CD4-positive, alpha-beta T cell treated with Interleukin-15 for 1 hour (primary cell): ENCODE data around the gene MAP3K14.

ENCODE experiments used
- DNase-seq: peaks from one replicate; pipeline ENCODE4 v3.0.0-alpha.2; 2020

MAP3K14 gene

DNA sequence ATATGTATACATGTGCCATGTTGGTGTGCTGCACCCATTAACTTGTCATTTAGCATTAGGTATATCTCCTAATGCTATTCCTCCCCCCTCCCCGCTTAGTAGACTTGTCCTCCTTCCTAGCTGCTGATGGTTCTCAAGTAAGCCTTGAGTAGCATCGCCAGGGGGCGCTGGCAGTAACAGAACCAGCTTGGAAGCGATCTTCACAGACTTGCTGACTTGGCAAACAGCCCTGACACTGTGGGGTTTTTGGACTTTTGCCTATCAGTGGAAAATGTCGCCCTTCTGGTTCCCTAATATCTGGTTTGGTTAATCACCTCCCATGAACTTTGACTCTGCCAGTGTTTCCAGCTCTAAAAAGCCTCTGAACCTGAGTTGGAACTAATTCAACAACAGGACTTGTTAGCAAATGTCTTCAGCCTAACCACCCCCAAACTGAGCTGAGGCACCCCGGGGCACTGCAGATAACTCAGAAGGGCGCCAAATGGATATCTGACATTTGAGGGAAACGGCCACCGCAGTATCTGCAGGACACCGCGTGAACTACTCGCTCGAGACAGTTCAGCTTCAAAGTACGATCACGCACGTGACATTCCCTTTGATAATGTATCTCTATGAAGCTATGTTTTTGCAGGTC lies 39.5 kb downstream of the MAP3K14 start:
- DNase-seq: peak; percentile 87

DNA sequence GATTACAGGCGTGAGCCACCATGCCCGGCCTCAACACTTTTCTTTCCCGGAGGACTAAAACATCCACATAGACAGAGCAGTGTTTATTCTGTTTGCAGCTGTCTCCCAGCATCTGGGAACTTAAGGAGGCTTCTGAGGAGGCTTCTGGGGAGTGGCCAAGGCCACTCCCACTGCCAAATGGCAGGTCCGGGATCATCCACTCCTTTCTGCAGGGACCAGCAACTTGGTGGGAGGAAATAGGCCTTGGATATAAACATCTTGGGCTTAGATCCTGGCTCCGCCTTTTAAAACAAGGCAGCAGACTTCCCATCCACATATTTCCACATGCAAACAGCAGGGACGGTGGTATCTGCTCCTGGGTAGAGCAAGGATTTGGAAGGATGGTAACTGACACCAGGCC lies 40.8 kb downstream of the MAP3K14 start:
- no peak for DNase-seq

DNA sequence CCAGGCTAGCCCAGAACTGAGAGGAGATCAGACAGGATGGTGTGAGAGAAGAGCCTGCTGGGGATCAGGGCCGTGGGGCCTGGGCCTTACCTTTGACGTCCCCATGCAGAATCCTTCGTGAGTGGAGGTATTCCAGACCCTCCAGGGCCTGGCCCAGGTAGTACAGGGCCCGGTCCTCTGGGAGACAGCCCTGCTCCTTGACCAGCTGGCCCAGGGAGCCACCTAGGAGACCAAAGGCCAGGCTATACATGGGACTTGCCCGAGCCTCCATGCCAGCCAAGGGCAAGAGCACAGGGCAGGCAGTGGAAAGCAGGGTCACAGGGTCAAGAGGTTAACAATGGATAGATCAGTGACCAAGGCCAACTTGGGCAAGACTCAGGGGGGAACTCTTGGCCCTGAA lies 42.8 kb downstream of the MAP3K14 start:
- no peak for DNase-seq

DNA sequence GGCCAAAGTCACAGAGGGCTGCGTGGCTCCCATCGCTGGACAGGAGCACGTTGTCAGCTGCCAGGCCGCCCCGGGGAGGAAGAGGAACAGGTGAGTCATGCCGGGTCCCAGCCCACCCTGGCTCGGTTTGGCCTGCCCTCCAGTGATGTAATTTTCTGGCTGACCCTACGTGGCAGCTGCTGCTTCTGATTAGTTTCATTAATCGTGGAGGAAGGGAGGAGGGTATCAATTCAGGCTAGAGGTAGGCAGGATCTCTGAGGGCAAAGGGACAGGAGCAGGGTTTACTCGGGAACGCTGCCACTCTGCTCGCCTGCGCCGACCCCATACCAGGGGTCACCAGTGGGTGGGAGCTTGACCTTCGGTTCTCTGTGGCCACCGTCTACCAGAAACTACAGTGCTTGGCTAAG lies 43.3 kb downstream of the MAP3K14 start:
- no peak for DNase-seq

DNA sequence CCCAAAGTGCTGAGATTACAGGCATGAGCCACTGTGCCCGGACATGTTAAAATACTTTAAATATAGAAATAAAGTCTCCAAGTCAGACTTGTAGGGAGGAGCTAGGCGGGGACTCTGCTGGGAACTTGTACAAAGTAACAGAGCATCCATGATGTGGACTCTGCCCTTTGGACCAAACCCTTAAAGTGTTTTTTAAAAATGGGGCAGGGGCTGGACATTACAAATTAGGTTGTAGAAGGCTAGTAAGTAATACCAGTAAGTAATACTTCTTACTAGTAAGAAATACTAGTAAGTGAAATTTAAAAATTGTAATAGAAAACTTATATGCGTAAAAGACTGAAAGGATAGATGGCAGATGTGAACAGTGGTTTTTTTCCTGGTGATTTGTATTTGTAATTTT lies 45.2 kb downstream of the MAP3K14 start:
- no peak for DNase-seq

DNA sequence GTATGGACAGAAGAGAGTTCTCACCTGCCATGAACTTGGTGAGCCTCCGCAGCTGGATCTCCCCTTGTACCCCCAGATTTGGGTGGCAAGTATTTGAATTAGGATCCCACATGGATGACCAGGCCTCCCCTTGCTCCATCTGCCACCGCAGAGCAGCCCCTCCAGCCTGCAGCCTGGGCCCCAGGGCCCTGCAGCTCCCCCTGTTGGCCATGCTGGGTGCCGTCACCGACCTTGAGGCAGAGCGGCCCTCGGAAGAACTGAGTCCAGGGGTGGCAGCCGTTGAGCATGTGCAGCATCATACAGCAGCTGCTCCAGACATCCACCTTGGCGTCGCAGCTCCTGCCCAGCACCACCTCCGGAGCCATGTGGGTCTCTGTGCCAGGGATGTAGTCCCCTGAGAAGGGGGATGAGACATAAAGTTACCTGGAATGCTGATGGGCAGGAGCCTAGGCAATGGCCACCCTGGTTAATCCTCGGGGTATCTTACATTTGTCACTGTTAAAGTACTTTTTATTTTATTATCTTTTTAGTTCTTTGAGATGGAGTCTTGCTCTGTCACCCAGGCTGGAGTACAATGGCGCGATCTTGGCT lies 45.9 kb downstream of the MAP3K14 start:
- peak; percentile 37 for DNase-seq

DNA sequence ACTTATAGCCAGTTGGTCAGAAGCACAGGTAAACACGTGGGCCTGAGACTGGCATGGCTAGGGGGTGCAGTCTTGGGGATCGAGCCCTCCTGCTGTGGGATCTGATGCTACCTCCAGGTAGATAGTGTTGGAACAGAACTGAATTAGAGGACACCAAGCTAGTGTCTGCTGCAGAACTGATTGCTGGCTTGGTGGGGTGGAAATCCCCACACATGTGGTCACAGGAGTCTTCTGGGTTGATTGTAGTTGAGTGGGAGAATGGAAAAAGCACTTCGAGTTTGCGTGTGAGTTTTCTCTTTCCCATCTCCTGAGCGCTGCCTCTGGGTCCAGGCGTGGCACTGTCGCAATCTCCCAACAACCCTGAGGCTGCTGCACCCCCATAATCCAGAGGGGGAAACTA lies 46.9 kb downstream of the MAP3K14 start:
- DNase-seq: no peak

DNA sequence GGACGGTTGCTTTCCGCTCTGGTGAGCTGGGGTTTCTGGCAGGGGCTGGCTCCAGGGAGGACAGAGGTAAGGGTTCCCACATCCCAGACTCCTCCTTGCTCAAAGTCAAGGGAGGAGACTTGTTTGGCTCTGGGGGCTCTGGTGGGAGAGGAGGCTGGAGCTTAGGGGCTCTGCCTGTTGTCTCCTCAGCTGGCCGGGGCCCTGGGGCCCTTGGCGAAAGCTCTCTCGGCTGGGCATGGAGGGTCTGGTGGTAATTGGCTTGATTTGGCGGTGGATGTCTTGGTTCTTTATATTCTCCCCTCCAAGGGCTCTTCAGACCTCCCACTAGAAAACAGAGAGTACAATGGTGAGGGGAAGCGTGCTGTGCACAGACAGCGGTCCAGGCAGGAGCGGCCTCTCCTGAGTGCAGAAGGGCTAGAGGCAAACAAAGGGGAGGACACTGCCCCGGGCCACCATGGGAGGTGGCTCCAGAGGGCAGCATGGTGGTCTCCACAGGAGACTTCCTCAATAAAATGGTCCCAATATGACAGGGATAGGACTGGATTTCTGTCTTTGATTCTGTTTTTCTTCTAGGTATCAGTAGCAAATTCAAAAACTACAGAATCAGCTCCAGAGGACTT lies 49.3 kb downstream of the MAP3K14 start:
- no peak for DNase-seq

DNA sequence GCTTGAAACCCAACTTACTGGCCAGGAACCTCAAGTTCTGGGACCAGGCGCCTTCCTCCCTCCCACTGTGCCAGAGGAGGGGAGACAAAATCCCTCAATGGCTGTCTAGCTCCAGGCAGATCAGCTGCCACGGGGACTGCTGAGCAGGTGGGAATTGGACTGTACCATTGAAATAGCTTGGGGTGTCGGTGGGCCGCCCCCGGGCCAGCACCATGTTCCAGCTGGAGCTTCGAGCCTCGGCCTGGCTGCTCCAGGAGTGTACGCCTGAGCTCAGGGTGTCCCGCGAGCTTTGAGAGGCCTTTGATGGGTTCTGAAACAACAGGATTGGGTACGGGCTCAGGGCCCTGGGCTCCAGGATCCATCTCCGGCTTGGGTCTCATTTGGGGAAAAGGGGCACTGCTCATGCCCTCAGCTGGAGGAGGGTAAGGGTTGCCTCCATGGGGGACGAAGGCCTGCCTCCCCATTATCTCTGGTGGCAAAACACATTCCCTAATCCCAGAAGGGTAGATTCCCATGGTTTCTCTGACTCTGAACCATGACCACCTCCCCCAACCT lies 50.4 kb downstream of the MAP3K14 start:
- no peak for DNase-seq

DNA sequence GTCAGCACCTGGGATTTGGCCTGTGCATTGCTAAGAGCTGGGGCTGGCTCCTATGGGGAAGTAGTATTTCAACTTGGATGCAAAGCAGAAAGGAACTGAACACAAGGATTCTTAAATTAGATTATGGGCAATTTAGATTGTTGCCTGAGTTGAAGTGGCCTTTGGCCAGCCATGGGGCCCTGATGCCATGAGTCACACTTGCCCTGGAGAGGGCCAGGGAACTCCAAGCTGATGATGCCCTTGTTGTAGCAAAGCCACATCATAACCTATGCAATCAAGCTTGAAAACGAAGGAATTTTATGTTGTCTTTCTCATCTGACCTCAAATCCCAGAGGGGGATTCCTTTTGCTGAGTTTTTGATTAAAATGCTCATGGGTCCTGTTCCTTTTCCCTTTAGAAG lies 51.0 kb downstream of the MAP3K14 start:
- no peak for DNase-seq

DNA sequence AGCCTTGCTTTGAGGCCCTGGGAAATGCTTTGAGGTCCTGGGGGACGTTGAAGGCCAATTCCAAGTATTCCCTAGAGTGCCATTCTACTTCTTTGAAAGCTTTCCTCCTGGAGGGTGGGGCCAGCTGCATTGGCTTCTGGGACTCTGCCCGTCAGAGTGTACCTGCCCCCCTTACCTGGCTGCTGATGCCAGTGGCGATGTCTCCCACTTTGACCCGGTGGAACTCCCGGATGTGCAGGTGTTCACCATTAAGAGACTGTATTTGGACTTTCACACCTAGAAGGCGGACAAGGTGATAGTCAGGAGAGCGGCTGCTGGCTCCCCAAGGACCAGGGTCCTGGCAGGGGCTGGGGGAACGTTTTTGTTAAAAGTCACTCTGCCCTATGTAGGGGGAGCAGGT lies 51.8 kb downstream of the MAP3K14 start:
- no peak for DNase-seq

DNA sequence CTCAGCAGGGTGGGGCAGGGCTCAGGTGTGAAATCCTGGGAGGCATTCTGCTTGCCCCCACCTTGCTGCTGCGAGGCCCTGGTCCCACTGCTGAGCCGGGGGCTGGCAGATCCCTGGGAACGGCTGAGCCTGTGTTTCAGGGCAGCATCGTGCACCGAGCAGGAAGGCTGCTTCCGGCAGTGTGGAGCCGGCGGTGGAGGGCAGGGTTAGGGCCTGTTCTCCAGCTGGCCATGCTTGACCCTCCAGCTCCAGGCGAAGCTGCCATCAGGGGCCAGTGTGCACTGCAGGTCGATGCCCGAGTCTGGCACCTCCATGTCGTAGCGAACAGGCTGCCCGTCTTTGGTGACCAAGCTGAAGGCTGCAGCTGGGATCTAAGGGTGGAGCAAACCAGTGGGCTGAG lies 52.4 kb downstream of the MAP3K14 start:
- DNase-seq: no peak

DNA sequence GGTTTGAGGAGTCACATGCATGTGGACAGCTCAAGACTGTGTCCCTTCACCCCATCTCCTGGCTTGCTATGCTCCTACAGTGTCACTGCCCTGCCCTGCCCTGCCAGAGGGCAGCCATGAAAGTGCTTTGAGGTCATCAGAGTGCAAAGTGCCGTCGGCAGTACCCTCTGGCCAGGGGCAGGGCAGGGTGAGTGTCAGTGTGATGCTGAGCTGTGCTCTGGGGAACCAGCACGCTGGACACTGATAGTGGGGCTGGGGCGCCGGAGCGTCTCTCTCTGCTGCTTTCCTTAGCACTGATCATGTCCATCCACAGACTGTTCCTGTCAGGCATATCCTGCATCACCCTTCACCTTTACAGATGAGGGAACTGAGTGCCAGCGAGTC lies 53.4 kb downstream of the MAP3K14 start:
- DNase-seq: no peak

DNA sequence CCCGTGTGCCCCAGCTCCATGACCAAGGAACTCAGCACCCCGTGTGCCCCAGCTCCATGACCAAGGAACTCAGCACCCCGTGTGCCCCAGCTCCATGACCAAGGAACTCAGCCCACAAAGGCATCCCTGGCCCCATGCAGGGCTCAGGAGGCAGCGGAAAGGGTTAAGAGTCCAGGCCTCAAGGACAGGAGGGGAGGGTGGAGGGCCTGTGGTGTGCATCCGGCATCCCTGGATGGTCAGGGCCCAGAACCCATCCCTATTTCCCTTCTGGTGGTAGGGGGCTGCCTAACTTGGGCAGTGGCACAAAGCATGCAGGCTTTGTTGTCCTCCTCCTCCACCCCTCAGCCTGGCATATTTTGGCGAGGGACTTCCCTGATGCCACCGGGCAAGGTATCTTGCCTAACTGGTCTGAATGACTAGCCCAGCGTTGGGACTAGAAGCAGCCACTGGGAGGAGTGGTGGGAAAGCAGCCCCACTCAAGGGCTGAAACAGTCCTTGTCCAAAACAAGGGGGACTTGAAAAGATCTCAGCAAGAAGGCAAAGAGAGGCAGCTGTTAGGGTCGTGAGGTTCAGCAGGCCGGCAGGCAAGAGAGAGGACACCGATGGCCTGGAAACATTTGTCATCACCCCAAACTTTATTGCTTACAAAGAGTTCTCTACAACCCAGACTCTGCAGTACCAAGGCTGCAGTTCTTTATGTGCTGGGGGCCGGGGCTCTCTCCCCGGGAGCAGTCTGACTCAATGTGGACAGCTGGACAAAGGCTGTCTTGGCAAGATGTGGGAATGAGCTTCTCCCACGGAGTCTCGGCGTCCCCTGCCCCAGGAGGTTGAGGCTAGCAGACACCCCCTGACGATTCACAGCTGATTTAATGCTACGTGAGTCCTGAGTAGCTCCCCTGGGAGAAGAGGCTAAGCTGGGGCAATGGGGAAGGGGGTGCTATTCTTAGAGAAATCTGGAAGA lies 54.0 kb downstream of the MAP3K14 start:
- DNase-seq: no peak

DNA sequence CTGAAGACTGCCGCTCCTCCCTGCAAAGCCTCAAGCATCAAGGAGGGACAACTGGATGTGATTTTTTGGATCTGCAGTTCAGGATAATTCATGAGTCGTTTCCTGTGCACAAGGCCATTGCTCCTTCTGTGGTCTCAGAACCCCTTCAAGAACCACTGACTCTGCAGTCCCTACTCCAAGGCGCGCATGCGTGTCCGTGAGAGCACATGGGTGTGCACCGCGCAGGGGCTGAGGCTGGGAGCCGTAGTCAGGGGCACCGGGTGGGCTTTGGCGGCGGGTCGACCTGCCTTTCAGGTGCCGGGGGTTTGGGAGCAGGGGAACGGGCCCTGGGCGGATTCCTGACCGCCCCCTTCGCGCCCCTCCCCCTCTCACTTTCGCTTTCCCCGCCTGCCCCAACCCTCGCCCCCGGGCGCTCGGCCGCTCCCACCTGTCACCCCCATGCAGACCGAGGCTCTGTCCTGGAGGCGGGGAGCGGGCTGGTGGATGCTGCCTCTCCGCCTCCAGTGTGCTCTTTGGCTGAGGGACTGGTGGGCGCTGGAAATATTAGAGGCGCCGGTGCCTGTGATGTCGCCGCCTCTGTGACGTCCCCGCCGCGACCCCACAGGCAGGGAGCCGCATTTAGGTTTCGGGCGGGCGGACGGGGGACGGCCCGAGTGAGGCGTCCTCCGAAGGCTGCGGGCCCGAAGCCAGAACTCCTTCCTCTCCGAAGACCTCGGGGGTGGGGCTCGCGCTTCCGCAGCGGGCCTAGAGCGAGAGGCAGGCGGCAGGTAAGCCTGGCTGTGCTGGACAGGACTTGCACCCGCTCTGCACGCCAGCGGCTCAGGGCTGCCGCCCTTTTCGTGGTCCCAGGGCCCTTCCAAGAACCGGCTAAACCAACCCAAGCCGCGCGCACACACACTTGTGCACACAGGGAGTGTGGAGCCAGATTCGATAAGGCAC lies 55.0 kb downstream of the MAP3K14 start, which contains the start of gene SPATA32:
TSS of gene SPATA32 (minus strand) at position 518 of the 939 bp plus-strand sequence. CDS start at position 440, 78 bp downstream.
- DNase-seq: peak; percentile 60

DNA sequence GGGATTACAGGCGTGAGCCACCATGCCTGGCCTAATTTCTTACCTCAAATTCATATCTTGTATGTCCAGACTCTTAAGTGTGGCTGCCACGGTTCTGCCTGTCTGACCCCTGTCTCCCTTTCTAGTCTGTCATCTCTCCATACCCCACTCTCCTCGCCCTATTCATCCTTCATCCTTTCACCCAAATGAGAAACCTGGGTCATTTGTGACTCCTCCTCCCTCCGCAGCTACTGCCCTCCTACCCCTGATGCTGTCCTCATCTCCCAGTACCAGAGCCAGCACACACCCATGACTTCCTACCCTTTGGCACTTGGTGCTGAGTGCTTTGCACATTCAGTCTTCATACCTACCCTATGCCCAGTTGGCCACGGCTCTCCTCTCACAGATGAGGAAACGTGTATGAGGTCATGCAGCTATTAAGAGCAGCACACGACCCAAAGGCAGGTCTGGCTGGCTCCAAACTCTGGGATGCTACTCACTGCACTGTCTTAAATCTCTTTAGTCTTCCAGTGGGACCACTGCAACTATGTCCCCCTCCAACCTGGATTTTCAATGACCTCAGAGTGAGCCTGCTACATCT lies 56.5 kb downstream of the MAP3K14 start:
- no peak for DNase-seq

DNA sequence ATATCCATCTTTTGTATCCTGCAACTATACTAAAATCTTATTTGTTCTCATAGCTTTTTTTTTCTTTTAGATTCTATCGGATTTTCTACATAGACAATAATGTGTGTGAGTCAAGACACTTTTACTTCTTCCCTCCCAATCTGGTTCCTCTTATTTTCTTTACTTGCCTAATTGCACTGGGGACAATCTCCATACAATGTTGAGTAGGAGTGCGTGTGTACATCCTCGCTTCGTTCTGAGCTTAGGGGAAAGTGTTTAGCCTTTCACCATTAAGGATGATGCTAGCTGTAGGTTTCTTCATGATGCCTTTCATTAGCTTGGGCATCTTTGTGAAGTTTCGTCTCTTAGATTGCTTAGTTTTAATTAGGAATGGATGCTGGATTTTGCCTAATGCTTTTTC lies 57.8 kb downstream of the MAP3K14 start:
- DNase-seq: no peak

DNA sequence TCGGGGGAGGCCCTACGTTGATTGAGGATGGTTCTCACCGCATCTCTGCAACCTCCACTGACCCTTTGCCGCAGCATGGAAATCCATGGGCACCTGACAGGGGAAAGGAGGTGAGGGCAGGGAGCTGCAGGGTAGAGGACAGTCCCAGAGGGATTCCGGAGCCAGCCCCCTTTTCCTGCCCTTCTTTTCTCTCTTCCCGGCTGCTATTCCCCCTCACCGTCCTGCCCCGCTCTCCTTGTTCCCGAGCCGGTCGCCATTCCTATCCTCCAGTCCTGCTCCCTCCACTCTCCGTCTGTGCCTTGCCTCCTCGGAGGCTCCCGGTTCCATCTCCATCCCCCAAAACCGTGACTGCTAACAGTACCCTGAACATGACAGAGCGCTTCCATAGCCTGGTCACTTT lies 59.7 kb downstream of the MAP3K14 start:
- DNase-seq: no peak

DNA sequence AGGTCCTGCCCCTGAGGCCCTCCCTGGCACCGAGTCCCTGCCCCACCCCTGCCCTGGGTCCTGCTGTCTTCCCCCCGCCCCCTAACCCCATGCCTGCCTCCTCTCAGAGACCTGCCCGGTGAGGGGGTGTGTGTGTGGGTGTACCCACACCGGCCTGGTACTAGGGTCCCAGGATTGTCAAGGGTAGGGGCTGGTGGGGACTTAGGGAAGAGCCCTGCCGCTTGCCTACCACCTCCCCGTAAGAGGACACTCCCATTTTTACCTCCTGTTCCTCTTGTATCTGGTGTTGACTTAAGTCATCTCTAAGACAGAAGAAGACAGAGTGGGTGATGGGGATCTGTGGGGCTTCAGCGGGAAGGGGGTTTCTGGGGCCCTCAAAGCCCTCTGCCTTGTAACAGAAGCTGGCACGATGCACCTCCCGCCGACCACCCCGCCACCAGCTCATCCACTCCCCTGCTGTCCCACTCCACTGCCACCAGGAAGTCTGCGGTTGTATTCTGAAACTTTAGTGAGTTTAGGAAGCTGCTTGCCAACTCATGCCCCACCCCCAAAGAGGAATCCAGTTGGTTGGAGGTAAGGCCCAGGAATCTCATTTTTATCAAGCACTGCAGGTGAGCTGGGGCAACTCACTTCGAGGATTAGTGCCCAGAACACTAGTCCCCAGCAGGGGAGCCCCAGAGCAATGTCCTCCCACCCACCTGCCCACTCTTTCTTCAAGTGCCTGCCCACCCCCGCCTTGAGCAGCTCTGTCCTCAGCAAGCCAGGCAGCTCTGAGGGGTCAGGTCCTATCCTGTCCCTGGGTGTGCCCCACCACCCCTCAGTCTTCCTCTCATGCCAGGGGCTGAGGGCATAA lies 60.5 kb downstream of the MAP3K14 start:
- DNase-seq: no peak

DNA sequence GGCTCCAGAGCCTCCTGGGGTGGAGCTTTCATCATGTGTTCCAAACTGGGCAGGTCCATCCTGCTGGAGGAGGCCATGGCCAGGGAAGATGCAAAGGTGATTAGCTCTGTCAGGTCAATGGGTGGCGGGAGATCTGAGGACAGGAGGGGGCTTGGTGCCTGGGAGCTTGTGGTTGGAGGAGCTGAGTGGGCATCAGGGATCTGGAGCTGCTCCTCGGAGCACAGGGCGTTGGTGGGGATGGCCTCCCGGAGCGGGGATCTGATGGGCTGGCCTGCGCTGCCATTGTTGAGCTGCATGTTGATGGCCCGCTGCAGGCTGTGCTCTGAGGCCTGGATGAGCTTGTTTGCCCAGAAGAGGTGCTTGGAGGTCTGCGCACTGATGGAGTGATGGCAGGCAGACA lies 61.5 kb downstream of the MAP3K14 start:
- no peak for DNase-seq

DNA sequence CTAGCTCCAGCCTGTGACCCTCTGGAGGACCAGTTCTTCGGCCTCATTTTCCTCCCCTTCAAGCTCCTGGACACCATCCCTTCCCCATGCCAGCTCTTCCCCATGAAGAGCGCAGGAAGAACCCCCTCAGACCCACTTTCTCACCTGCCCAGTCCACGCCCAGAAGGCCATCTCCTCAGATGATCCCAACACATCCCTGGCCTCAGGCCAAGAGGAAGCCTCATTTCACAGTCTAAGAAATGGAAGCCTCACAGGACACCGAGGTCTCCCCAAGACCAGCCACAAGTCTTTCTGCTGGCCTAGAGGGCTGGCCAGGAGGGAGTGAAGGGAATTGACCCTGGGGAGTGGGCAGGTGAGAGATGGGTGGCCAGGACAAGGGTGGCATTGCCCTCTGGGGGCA lies 62.9 kb downstream of the MAP3K14 start:
- no peak for DNase-seq
